HepG2 (cell line): ENCODE results near the gene C11orf54. TPM values are rescaled to one million over a fixed set of nuclear protein-coding genes. Genes with fewer than 3 reads are reported as not detected.

ENCODE experiments used
- CEBPG ChIP-seq: IDR thresholded peaks from 2 replicates; pipeline ENCODE4 v1.6.1; 2016
- CENPT ChIP-seq: sonication (generic); formaldehyde crosslinking; IDR thresholded peaks from 2 replicates; pipeline ENCODE4 v1.8.0; 2022; ENCODE audit warnings: low read depth, mild to moderate bottlenecking, moderate library complexity, missing genetic modification reagents
- EHMT2 ChIP-seq: fragments of 200-600 bp; sonication (generic); IDR thresholded peaks from 2 replicates; pipeline ENCODE4 v1.7.0; 2017; ENCODE audit warnings: antibody characterized with exemption, low read depth, low read length, borderline replicate concordance
- HNRNPL ChIP-seq: fragments of 200-400 bp; formaldehyde crosslinking; IDR thresholded peaks from 2 replicates; pipeline ENCODE4 v1.6.1; 2017; ENCODE audit warnings: mild to moderate bottlenecking, low read depth, low read length
- HNRNPLL ChIP-seq: fragments of 200-400 bp; formaldehyde crosslinking; IDR thresholded peaks from 2 replicates; pipeline ENCODE4 v1.6.1; 2017; ENCODE audit warnings: mild to moderate bottlenecking, low read depth, low read length; ENCODE audit not compliant: poor library complexity, severe bottlenecking
- MED13 ChIP-seq: sonication (generic); formaldehyde crosslinking; IDR thresholded peaks from 2 replicates; pipeline ENCODE4 v1.5.0; 2020; ENCODE audit warnings: missing genetic modification reagents
- MEF2D ChIP-seq: sonication (generic); formaldehyde crosslinking; IDR thresholded peaks from 2 replicates; pipeline ENCODE4 v1.5.1; 2020; ENCODE audit warnings: mild to moderate bottlenecking, missing genetic modification reagents
- NCOA1 ChIP-seq: sonication (generic); formaldehyde crosslinking; IDR thresholded peaks from 2 replicates; pipeline ENCODE4 v1.9.0; 2021; ENCODE audit warnings: missing genetic modification reagents
- NFRKB ChIP-seq: fragments of 450-650 bp; IDR thresholded peaks from 2 replicates; pipeline ENCODE4 v1.6.1; 2017
- PHB2 ChIP-seq: fragments of 450-650 bp; IDR thresholded peaks from 2 replicates; pipeline ENCODE4 v1.6.1; 2018; ENCODE audit not compliant: partially characterized antibody
- PITX1 ChIP-seq: sonication (generic); formaldehyde crosslinking; IDR thresholded peaks from 2 replicates; pipeline ENCODE4 v1.5.1; 2020; ENCODE audit warnings: mild to moderate bottlenecking, missing genetic modification reagents
- RFXAP ChIP-seq: sonication (generic); formaldehyde crosslinking; IDR thresholded peaks from 2 replicates; pipeline ENCODE4 v1.4.0; 2020; ENCODE audit warnings: missing genetic modification reagents, borderline replicate concordance
- SMARCC2 ChIP-seq: fragments of 450-650 bp; IDR thresholded peaks from 2 replicates; pipeline ENCODE4 v1.6.1; 2017; ENCODE audit warnings: antibody characterized with exemption, mild to moderate bottlenecking
- UBTF ChIP-seq: sonication (generic); formaldehyde crosslinking; IDR thresholded peaks from 2 replicates; pipeline ENCODE4 v1.4.0; 2020; ENCODE audit warnings: mild to moderate bottlenecking, missing genetic modification reagents
- ZMYM4 ChIP-seq: sonication (generic); formaldehyde crosslinking; IDR thresholded peaks from 2 replicates; pipeline ENCODE4 v1.8.1; 2023; ENCODE audit warnings: mild to moderate bottlenecking, missing genetic modification reagents
- ZNF17 ChIP-seq: sonication (generic); formaldehyde crosslinking; IDR thresholded peaks from 2 replicates; pipeline ENCODE4 v1.5.0; 2020; ENCODE audit warnings: mild to moderate bottlenecking, missing genetic modification reagents
- ZNF260 ChIP-seq: sonication (generic); formaldehyde crosslinking; IDR thresholded peaks from 2 replicates; pipeline ENCODE4 v1.4.0; 2020; ENCODE audit warnings: missing genetic modification reagents, low read depth, mild to moderate bottlenecking, borderline replicate concordance
- ZNF441 ChIP-seq: sonication (generic); formaldehyde crosslinking; IDR thresholded peaks from 2 replicates; pipeline ENCODE4 v1.7.0; 2021; ENCODE audit warnings: missing genetic modification reagents, borderline replicate concordance
- ZNF569 ChIP-seq: sonication (generic); formaldehyde crosslinking; IDR thresholded peaks from 2 replicates; pipeline ENCODE4 v1.5.0; 2020; ENCODE audit warnings: mild to moderate bottlenecking, missing genetic modification reagents, moderate library complexity, borderline replicate concordance
- ZNF740 ChIP-seq: sonication (generic); formaldehyde crosslinking; IDR thresholded peaks from 2 replicates; pipeline ENCODE4 v1.4.0; 2020; ENCODE audit warnings: missing genetic modification reagents
- ZNF749 ChIP-seq: sonication (generic); formaldehyde crosslinking; IDR thresholded peaks from 2 replicates; pipeline ENCODE4 v1.8.0; 2022; ENCODE audit warnings: mild to moderate bottlenecking, missing genetic modification reagents, moderate library complexity, borderline replicate concordance
- ZNF883 ChIP-seq: sonication (generic); formaldehyde crosslinking; IDR thresholded peaks from 2 replicates; pipeline ENCODE4 v1.5.1; 2020; ENCODE audit warnings: mild to moderate bottlenecking, missing genetic modification reagents; ENCODE audit errors: not compliant biosample characterization
- polyA plus RNA-seq, 8 experiments: library from polyadenylated mRNA; depleted of rRNA in 3 of 8; stranded (reverse) in 7 of 8; unstranded in 1 of 8; fragments of >200 nt; fragmentation: Illumina TruSeq in 4 of 8; extraction: Trizol in 4 of 8; gene quantifications; 2 replicates each; pipeline versions ENCODE4 v1.2.1 to v1.2.3, GENCODE V29; 2011 to 2016; ENCODE audit warnings: low read depth in 4 of 8, missing spikeins in 1 of 8, mixed read lengths in 1 of 8; ENCODE audit not compliant: insufficient read depth in 1 of 8
- total RNA-seq, 5 experiments: library from RNA; depleted of rRNA; stranded (reverse); fragments of >200 nt; fragmentation: Illumina TruSeq; extraction: Trizol; gene quantifications; 2 replicates each; pipeline ENCODE4 v1.2.3, GENCODE V29; 2016; ENCODE audit warnings: low read depth in 1 of 5
- TF ChIP-seq, protein P1 (sequence below): sonication (generic); formaldehyde crosslinking; IDR thresholded peaks from 2 replicates; pipeline ENCODE4 v1.5.0; 2020; ENCODE audit warnings: mild to moderate bottlenecking, low read depth, missing genetic modification reagents, borderline replicate concordance
- TF ChIP-seq, protein P2 (sequence below): sonication (generic); formaldehyde crosslinking; IDR thresholded peaks from 2 replicates; pipeline ENCODE4 v1.5.0; 2020; ENCODE audit warnings: mild to moderate bottlenecking, missing genetic modification reagents

The C11orf54 gene
- total and polyA plus RNA-seq, 2 of the 13 experiments (the other 11 are each of a cell fraction or from before 2014, with no cell fraction given): 42.7 to 50.1 TPM

GRCh38 chr11:93784145-93784934 lies 42.9 kb downstream of the C11orf54 start, which contains the start of gene MED17 (continued):
- no peak for TF ChIP-seq PHB2
- TF ChIP-seq CEBPG: 0 out of 2 replicates have a peak, but pooled peaks have one; percentile 4
- TF ChIP-seq ZNF441: peak; percentile 80
- 0 out of 2 replicates have a peak, but pooled peaks have one; percentile 55 for TF ChIP-seq HNRNPL
- no peak for TF ChIP-seq NCOA1 (CRISPR knock-in tag)
- TF ChIP-seq ZNF749 (CRISPR knock-in tag): no peak
- no peak for TF ChIP-seq EHMT2
- TF ChIP-seq, protein P1, sequence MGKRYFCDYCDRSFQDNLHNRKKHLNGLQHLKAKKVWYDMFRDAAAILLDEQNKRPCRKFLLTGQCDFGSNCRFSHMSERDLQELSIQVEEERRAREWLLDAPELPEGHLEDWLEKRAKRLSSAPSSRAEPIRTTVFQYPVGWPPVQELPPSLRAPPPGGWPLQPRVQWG (CRISPR knock-in tag): no peak
- TF ChIP-seq UBTF (CRISPR knock-in tag): peak; percentile 96
- TF ChIP-seq ZNF740 (CRISPR knock-in tag): no peak; the same call in 1 of the 2 replicates
- TF ChIP-seq HNRNPLL: peak; percentile 84
- TF ChIP-seq RFXAP (CRISPR knock-in tag): peak; percentile 55
- TF ChIP-seq MED13 (CRISPR knock-in tag): no peak
- TF ChIP-seq ZMYM4 (CRISPR knock-in tag): peak; percentile 65; the same call in 1 of the 2 replicates
- no peak for TF ChIP-seq CENPT
- TF ChIP-seq, protein P2, sequence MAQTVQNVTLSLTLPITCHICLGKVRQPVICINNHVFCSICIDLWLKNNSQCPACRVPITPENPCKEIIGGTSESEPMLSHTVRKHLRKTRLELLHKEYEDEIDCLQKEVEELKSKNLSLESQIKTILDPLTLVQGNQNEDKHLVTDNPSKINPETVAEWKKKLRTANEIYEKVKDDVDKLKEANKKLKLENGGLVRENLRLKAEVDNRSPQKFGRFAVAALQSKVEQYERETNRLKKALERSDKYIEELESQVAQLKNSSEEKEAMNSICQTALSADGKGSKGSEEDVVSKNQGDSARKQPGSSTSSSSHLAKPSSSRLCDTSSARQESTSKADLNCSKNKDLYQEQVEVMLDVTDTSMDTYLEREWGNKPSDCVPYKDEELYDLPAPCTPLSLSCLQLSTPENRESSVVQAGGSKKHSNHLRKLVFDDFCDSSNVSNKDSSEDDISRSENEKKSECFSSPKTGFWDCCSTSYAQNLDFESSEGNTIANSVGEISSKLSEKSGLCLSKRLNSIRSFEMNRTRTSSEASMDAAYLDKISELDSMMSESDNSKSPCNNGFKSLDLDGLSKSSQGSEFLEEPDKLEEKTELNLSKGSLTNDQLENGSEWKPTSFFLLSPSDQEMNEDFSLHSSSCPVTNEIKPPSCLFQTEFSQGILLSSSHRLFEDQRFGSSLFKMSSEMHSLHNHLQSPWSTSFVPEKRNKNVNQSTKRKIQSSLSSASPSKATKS (CRISPR knock-in tag): peak; percentile 76; the same call in 1 of the 2 replicates
- TF ChIP-seq NFRKB: no peak
- peak; percentile 65 for TF ChIP-seq PITX1 (CRISPR knock-in tag)
- no peak for TF ChIP-seq ZNF260 (CRISPR knock-in tag)
- TF ChIP-seq ZNF17 (CRISPR knock-in tag): no peak
- TF ChIP-seq SMARCC2: no peak
- 0 out of 2 replicates have a peak, but pooled peaks have one; percentile 33 for TF ChIP-seq ZNF569
- TF ChIP-seq ZNF883 (CRISPR knock-in tag): peak; percentile 55
- peak; percentile 90 for TF ChIP-seq MEF2D (CRISPR knock-in tag)
